ENCODE data around the gene DLG3. TPM values are rescaled to one million over a fixed set of nuclear protein-coding genes. Genes with fewer than 3 reads are reported as not detected.

Gene DLG3
- total RNA-seq, 4 donors from 2014 or later = 5.0 to 14.5 (median 10.4) TPM

- H3K4me1 ChIP-seq = peaks cover 0 to 35% (median 1%) of the 10 kb centered on the region in 4 donors
- no peak overlapping the region for H3K4me3 ChIP-seq
- no peak for DNase-seq (ENCODE audit: low spot score in 2 of 2)
- no peaks in the 10 kb centered on the region for H3K36me3 ChIP-seq
- peak overlapping the region in 3 of 4 donors; percentile 3 to 58 (median 46) for H3K27ac ChIP-seq
- WGBS, 2 donors = 64 to 81% methylated on average over 5 of the region's 5 CpGs
- H3K9me3 ChIP-seq = no peaks in the 10 kb centered on the region
- H3K27me3 ChIP-seq = peaks cover 0 to 17% of the 10 kb centered on the region in 2 donors
- TF ChIP-seq EP300 (IDR thresholded peaks at IDR 0.05) = no peak
- no peak for TF ChIP-seq CTCF (IDR thresholded peaks at IDR 0.05)
- no peak for TF ChIP-seq POLR2A (IDR thresholded peaks at IDR 0.05)
Observed at GRCh38 chrX:70476166-70476933, 31.7 kb downstream of the DLG3 start.

GRCh38 chrX:70476934-70477733 lies 32.5 kb downstream of the DLG3 start:
- no peak overlapping the region for H3K4me3 ChIP-seq
- peaks cover 0 to 17% of the 10 kb centered on the region in 2 donors for H3K27me3 ChIP-seq
- DNase-seq (ENCODE audit: low spot score in 2 of 2) = peak in 1 of 2 donors; percentile 11
- H3K4me1 ChIP-seq = peaks cover 0 to 35% (median 1%) of the 10 kb centered on the region in 4 donors
- TF ChIP-seq POLR2A (IDR thresholded peaks at IDR 0.05) = no peak
- TF ChIP-seq CTCF (IDR thresholded peaks at IDR 0.05) = no peak
- no peak for TF ChIP-seq EP300 (IDR thresholded peaks at IDR 0.05)
- H3K36me3 ChIP-seq = no peaks in the 10 kb centered on the region
- WGBS, 2 donors = 26 to 48% methylated on average over 13 of the region's 13 CpGs
- no peaks in the 10 kb centered on the region for H3K9me3 ChIP-seq
- H3K27ac ChIP-seq = peak overlapping the region in 2 of 4 donors; percentile 46 to 58

- peaks cover 0 to 17% of the 10 kb centered on the region in 2 donors for H3K27me3 ChIP-seq
- no peak overlapping the region for H3K4me3 ChIP-seq
- peak overlapping the region in 2 of 4 donors; percentile 46 to 58 for H3K27ac ChIP-seq
- H3K4me1 ChIP-seq = peaks cover 0 to 35% (median 1%) of the 10 kb centered on the region in 4 donors
- 36 to 43% methylated on average over 4 of the region's 4 CpGs for WGBS, 2 donors
- H3K9me3 ChIP-seq = no peaks in the 10 kb centered on the region
- H3K36me3 ChIP-seq = no peaks in the 10 kb centered on the region
- DNase-seq (ENCODE audit: low spot score in 2 of 2) = no peak
- TF ChIP-seq CTCF (IDR thresholded peaks at IDR 0.05) (no peak), POLR2A (IDR thresholded peaks at IDR 0.05) (no peak), EP300 (IDR thresholded peaks at IDR 0.05) (no peak)
Observed at GRCh38 chrX:70477734-70478075, 33.1 kb downstream of the DLG3 start.

- Histone ChIP-seq H3K4me3 (no peak overlapping the region), H3K27ac (peak overlapping the region in 1 of 4 donors; percentile 50), H3K27me3 (peaks cover 0 to 17% of the 10 kb centered on the region in 2 donors), H3K9me3 (no peaks in the 10 kb centered on the region), H3K4me1 (peaks cover 0 to 35% (median 1%) of the 10 kb centered on the region in 4 donors), H3K36me3 (no peaks in the 10 kb centered on the region)
- TF ChIP-seq EP300 (IDR thresholded peaks at IDR 0.05) (no peak), CTCF (IDR thresholded peaks at IDR 0.05) (no peak), POLR2A (IDR thresholded peaks at IDR 0.05) (no peak)
- WGBS, 2 donors = 60 to 69% methylated on average over 10 of the region's 10 CpGs
- DNase-seq (ENCODE audit: low spot score in 2 of 2) = no peak
Observed at GRCh38 chrX:70478526-70479245, 34.1 kb downstream of the DLG3 start.

Measured in tibial nerve (tissue), 4 donors.